ENCODE data around the gene SLC4A8. TPM values are rescaled to one million over a fixed set of nuclear protein-coding genes. Genes with fewer than 3 reads are reported as not detected.

SLC4A8 gene
- total RNA-seq, 1 experiment from 2014 or later = 1.4 TPM

- H3K79me2 ChIP-seq (ENCODE audit: insufficient read depth, low read length) = no peaks in the 10 kb centered on the region
- H3K36me3 ChIP-seq (ENCODE audit: control insufficient read depth in 1 of 2, insufficient read depth in 2 of 2, low read length in 2 of 2) = no peaks in the 10 kb centered on the region
- no peaks in the 10 kb centered on the region for H3K4me1 ChIP-seq (ENCODE audit: control insufficient read depth in 1 of 2, insufficient read depth in 2 of 2, low read length in 2 of 2)
- no peak overlapping the region for H3K4me3 ChIP-seq (replicated peaks in 1 of 2; ENCODE audit: low read depth in 1 of 2, low read length in 2 of 2)
- H3K27me3 ChIP-seq (ENCODE audit: insufficient read depth, low read length) = no peaks in the 10 kb centered on the region
- POLR2A ChIA-PET = no interaction called here
- H3K9me3 ChIP-seq (ENCODE audit: control insufficient read depth in 1 of 2, insufficient read depth in 1 of 2, low read depth in 1 of 2, low read length in 2 of 2) = no peaks in the 10 kb centered on the region
- DNase-seq (ENCODE audit: low read depth, low spot score) = no peak
- peak; percentile 71 for ATAC-seq
- TF ChIP-seq TCF7L2 (IDR thresholded peaks at IDR 0.05; ENCODE audit: borderline replicate concordance, extremely low read depth, insufficient read depth, insufficient read length) = no peak
- TF ChIP-seq CTCF (IDR thresholded peaks at IDR 0.05 in 2 of 3, conservative IDR thresholded peaks at IDR 0.05 in 1 of 3; ENCODE audit: borderline replicate concordance in 1 of 3, insufficient read depth in 1 of 3, low read depth in 2 of 3, low read length in 2 of 3) = peak; percentile 24 to 39 (median 25); a peak in 4 of 6 replicates
- TF ChIP-seq RAD21 (IDR thresholded peaks at IDR 0.05; ENCODE audit: low read depth) = peak; percentile 42
- TF ChIP-seq SRF (IDR thresholded peaks at IDR 0.05; ENCODE audit: low read depth) = no peak
- H2AFZ ChIP-seq (ENCODE audit: low read depth, low read length, poor library complexity, severe bottlenecking) = no peak overlapping the region
- intact Hi-C loops (cut with micrococcal nuclease) = no loop called here
- H3K27ac ChIP-seq (ENCODE audit: low read depth, low read length) = no peak overlapping the region
- no peak overlapping the region for H3K9ac ChIP-seq (ENCODE audit: low read length)
- H3K9me2 ChIP-seq (ENCODE audit: insufficient read depth) = no peaks in the 10 kb centered on the region
- CTCF ChIA-PET = interaction anchor here (1.0 to 4.4 kb wide), 5 partner anchors 9 to 354 kb away, joined by 3 to 29 read pairs (median 6); no protein-coding TSS in a partner anchor
- BruUV-seq (replicated peaks) = no TSS peak
- H4K20me1 ChIP-seq (ENCODE audit: insufficient read depth) = no peaks in the 10 kb centered on the region
- no peak overlapping the region for H3K4me2 ChIP-seq (ENCODE audit: low read length)
- RAD21 ChIA-PET (ENCODE audit: low non-redundant PET in 1 of 2, low total read pairs in 2 of 2, uncharacterized antibody in 2 of 2, unreplicated experiment in 2 of 2) = no interaction called here
These were observed 97.1 kb downstream of the SLC4A8 start for GRCh38 chr12:51521554-51522276.

- H3K4me1 ChIP-seq (ENCODE audit: control insufficient read depth in 1 of 2, insufficient read depth in 2 of 2, low read length in 2 of 2) = no peaks in the 10 kb centered on the region
- no peak overlapping the region for H3K4me3 ChIP-seq (replicated peaks in 1 of 2; ENCODE audit: low read depth in 1 of 2, low read length in 2 of 2)
- H3K9me2 ChIP-seq (ENCODE audit: insufficient read depth) = no peaks in the 10 kb centered on the region
- no peak for DNase-seq (ENCODE audit: low read depth, low spot score)
- CTCF ChIA-PET = interaction anchor here (1.4 to 4.4 kb wide), 2 partner anchors 9 to 353 kb away, joined by 6 to 29 read pairs; no protein-coding TSS in a partner anchor
- H4K20me1 ChIP-seq (ENCODE audit: insufficient read depth) = no peaks in the 10 kb centered on the region
- no peaks in the 10 kb centered on the region for H3K27me3 ChIP-seq (ENCODE audit: insufficient read depth, low read length)
- TF ChIP-seq CEBPB (IDR thresholded peaks at IDR 0.05; ENCODE audit: low read depth) (no peak), CTCF (IDR thresholded peaks at IDR 0.05 in 2 of 3, conservative IDR thresholded peaks at IDR 0.05 in 1 of 3; ENCODE audit: borderline replicate concordance in 1 of 3, insufficient read depth in 1 of 3, low read depth in 2 of 3, low read length in 2 of 3) (no peak), RAD21 (IDR thresholded peaks at IDR 0.05; ENCODE audit: low read depth) (no peak), ZFX (IDR thresholded peaks at IDR 0.05) (no peak), TCF7L2 (IDR thresholded peaks at IDR 0.05; ENCODE audit: borderline replicate concordance, extremely low read depth, insufficient read depth, insufficient read length) (no peak), SP1 (IDR thresholded peaks at IDR 0.05; ENCODE audit: low read depth) (no peak), CBX3 (IDR thresholded peaks at IDR 0.05; ENCODE audit: low read depth) (no peak)
- H2AFZ ChIP-seq (ENCODE audit: low read depth, low read length, poor library complexity, severe bottlenecking) = no peak overlapping the region
- H3K9me3 ChIP-seq (ENCODE audit: control insufficient read depth in 1 of 2, insufficient read depth in 1 of 2, low read depth in 1 of 2, low read length in 2 of 2) = no peaks in the 10 kb centered on the region
- H3K79me2 ChIP-seq (ENCODE audit: insufficient read depth, low read length) = no peaks in the 10 kb centered on the region
- H3K36me3 ChIP-seq (ENCODE audit: control insufficient read depth in 1 of 2, insufficient read depth in 2 of 2, low read length in 2 of 2) = no peaks in the 10 kb centered on the region
- POLR2A ChIA-PET = no interaction called here
- intact Hi-C loops (cut with micrococcal nuclease) = no loop called here
- no TSS peak for BruUV-seq (replicated peaks)
- H3K9ac ChIP-seq (ENCODE audit: low read length) = no peak overlapping the region
- ATAC-seq = no peak
- H3K27ac ChIP-seq (ENCODE audit: low read depth, low read length) = no peak overlapping the region
- H3K4me2 ChIP-seq (ENCODE audit: low read length) = no peak overlapping the region
- RAD21 ChIA-PET (ENCODE audit: low non-redundant PET in 1 of 2, low total read pairs in 2 of 2, uncharacterized antibody in 2 of 2, unreplicated experiment in 2 of 2) = no interaction called here
These were observed 98.1 kb downstream of the SLC4A8 start for GRCh38 chr12:51522696-51523095.

All from HCT116 (cell line).